Loucy (cell line): Measurements from ENCODE around the gene CTSC.

Experiments
- EZH2phosphoT487 ChIP-seq: fragments of 200-600 bp; IDR thresholded peaks from 2 replicates; pipeline ENCODE4 v1.6.1; 2018; ENCODE audit warnings: antibody characterized with exemption, mild to moderate bottlenecking, moderate library complexity, borderline replicate concordance
- TF ChIP-seq, protein P1 (sequence below): fragments of 200-600 bp; sonication (generic); conservative IDR thresholded peaks from 2 replicates; pipeline ENCODE4 v1.5.1; 2014; ENCODE audit warnings: mild to moderate bottlenecking, antibody characterized with exemption, low read length

DNA sequence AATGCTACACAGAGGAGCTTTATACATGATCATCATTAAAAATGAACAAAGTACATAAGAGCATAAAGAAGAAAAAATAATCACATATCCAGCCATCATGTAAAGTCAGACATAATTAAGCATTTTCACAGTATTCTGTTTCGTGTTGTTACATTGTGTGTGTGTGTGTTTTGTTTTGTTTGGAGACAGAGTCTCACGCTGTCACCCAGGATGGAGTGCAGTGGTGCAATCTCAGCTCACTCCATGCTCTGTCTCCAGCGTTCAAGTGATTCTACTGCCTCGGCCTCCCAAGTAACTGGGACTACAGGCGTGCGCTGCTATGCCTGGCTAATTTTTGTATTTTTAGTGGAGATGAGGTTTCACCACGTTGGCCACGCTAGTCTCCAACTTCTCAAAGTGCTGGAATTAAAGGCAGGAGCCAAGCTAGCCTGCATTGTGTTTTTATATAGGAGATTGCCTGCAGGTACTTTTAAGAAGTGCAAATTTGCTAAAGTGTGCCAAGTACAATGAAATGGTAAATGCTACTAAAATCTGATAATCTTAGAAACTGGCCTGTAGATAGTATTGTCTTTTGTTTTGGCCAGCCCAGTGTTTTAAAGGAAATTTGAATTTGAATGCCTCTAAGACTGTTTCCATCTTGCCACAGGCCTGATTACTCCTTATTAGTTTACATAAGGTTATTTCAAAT is 7.8 kb downstream of the CTSC start:
- TF ChIP-seq, protein P1, sequence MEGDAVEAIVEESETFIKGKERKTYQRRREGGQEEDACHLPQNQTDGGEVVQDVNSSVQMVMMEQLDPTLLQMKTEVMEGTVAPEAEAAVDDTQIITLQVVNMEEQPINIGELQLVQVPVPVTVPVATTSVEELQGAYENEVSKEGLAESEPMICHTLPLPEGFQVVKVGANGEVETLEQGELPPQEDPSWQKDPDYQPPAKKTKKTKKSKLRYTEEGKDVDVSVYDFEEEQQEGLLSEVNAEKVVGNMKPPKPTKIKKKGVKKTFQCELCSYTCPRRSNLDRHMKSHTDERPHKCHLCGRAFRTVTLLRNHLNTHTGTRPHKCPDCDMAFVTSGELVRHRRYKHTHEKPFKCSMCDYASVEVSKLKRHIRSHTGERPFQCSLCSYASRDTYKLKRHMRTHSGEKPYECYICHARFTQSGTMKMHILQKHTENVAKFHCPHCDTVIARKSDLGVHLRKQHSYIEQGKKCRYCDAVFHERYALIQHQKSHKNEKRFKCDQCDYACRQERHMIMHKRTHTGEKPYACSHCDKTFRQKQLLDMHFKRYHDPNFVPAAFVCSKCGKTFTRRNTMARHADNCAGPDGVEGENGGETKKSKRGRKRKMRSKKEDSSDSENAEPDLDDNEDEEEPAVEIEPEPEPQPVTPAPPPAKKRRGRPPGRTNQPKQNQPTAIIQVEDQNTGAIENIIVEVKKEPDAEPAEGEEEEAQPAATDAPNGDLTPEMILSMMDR: no peak
- TF ChIP-seq EZH2phosphoT487: no peak
